A673 (cell line): ENCODE data around the gene MYO5B.

Experiments
- CTCF ChIP-seq: fragments of 300-800, 200-600 bp; sonication (generic); conservative IDR thresholded peaks from 2 replicates; pipeline ENCODE4 v1.5.1; 2017; ENCODE audit warnings: low read depth, mild to moderate bottlenecking, antibody characterized with exemption, low read length, moderate library complexity, mixed read lengths
- EZH2 ChIP-seq: fragments of 200-600 bp; sonication (generic); IDR thresholded peaks from 2 replicates; pipeline ENCODE4 v1.6.1; 2017; ENCODE audit warnings: borderline replicate concordance, low read depth, mild to moderate bottlenecking, mixed read lengths, antibody characterized with exemption, low read length; ENCODE audit not compliant: poor library complexity, severe bottlenecking

- TF ChIP-seq CTCF = no peak
- TF ChIP-seq EZH2 = no peak
Measured at GRCh38 chr18:50189160-50189559, 5.8 kb downstream of the MYO5B start.
